HAP-1 (cell line): ENCODE results near the gene CFC1B.
"Not testable (repeated sequence)": the region's sequence is repeated elsewhere in the genome, so short reads cannot be mapped to it uniquely, and the experiment has no call there.

Experiments used
- DNase-seq, 2 experiments: peaks; one replicate each; pipeline ENCODE4 v3.0.0-alpha.2; 2016 to 2020; ENCODE audit warnings: low spot score in 2 of 2
- H3K27me3 ChIP-seq: fragments of 250-450 bp; sonication (Bioruptor Pico); 2 replicates; pipeline ENCODE4 v1.5.1; 2020; ENCODE audit warnings: low read depth, mild to moderate bottlenecking, moderate library complexity
- H3K36me3 ChIP-seq: fragments of 250-450 bp; sonication (Bioruptor Pico); replicated peaks from 2 replicates; pipeline ENCODE4 v1.5.1; 2020; ENCODE audit warnings: mild to moderate bottlenecking
- H3K4me1 ChIP-seq: fragments of 250-450 bp; sonication (Bioruptor Pico); 2 replicates; pipeline ENCODE4 v1.5.1; 2020; ENCODE audit warnings: mild to moderate bottlenecking
- H3K4me3 ChIP-seq: fragments of 250-450 bp; sonication (Bioruptor Pico); 2 replicates; pipeline ENCODE4 v1.5.1; 2020; ENCODE audit warnings: mild to moderate bottlenecking, moderate library complexity
- H3K9me3 ChIP-seq: fragments of 250-450 bp; sonication (Bioruptor Pico); 2 replicates; pipeline ENCODE4 v1.5.1; 2020; ENCODE audit warnings: mild to moderate bottlenecking, moderate library complexity
- in situ Hi-C: fragments of 300-500 bp; cut with MboI; formaldehyde crosslinking; loops from 3 replicates; pipeline ENCODE4 v1.14.3; 2020; ENCODE audit warnings: low sequenced_read_pairs, inconsistent platforms, mixed read lengths

CFC1B gene

DNA sequence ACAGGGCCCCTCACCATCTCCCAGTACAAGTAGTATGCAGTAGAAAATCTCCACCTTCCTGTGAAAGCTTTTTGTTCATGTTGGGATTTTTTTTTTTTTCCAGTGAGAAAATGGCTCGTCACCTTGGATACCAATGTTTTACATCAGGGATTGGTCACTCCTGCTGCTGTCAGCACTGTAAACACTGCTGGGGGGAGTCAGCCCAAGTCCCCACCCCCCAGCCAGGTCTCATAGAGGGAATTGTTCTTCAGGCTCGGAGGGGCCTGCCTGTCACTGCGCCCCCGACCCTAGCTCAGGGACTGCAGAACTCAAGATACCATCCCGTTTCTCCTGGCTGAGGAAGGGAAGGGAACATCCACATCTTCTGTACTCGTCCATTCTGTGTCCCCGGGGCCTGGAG, at the start of gene CFC1B:
Gene CFC1B, plus strand, starts transcription at position 231 of the 400 bp plus-strand sequence. CDS start 263 bp downstream, outside the sequence.
- H3K27me3 ChIP-seq, DNase-seq, H3K36me3 ChIP-seq, H3K4me3 ChIP-seq, in situ Hi-C loops, H3K9me3 ChIP-seq, H3K4me1 ChIP-seq: not testable (repeated sequence)

DNA sequence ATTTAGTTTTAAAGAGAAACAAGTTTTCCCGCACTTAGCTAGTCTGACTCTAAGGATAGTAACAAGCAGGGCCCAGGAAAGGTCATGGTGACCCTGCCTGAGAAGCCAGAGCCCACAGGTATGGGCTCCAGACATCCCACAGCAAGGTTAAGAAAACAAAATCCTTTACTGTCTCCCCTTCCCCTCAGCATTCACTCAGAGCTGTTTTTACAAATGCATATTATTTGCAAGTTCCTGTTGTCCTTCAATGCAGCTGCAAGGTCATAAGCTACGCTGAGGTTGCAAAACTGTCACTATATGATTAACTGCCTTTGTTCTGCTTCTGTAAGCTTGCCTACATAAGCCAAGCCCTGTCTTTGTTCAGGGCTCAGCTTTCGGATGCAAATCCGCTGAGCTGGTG, 29.9 kb upstream of the CFC1B start:
- H3K9me3 ChIP-seq, DNase-seq, H3K4me1 ChIP-seq, in situ Hi-C loops, H3K4me3 ChIP-seq, H3K36me3 ChIP-seq, H3K27me3 ChIP-seq: not testable (repeated sequence)

DNA sequence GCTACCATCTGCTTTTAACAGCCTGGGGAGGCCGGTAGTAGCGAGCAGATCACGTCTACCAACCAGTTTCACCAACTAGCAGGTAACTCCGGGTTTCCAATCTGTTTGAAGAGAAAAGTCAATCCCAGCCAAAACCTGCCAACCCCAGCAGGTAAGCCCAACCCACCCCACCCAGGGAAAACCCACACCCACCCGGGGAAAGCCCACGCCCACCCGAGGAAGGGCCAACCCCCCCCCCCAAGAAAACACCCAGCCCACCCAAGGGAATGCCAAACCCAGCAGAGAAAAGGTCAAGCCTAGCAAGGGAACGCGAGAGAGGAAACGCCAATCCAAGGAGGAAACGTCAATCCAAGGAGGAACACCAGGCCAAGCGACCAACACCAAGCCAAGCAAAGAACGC, 11.8 kb upstream of the CFC1B start, which contains the start of gene POTEI:
Gene POTEI, minus strand, starts transcription at position 101 of the 400 bp plus-strand sequence. Its CDS starts 93 bp downstream, at position 8.
- H3K9me3 ChIP-seq, H3K27me3 ChIP-seq, H3K4me3 ChIP-seq, in situ Hi-C loops, H3K4me1 ChIP-seq, DNase-seq, H3K36me3 ChIP-seq: not testable (repeated sequence)

DNA sequence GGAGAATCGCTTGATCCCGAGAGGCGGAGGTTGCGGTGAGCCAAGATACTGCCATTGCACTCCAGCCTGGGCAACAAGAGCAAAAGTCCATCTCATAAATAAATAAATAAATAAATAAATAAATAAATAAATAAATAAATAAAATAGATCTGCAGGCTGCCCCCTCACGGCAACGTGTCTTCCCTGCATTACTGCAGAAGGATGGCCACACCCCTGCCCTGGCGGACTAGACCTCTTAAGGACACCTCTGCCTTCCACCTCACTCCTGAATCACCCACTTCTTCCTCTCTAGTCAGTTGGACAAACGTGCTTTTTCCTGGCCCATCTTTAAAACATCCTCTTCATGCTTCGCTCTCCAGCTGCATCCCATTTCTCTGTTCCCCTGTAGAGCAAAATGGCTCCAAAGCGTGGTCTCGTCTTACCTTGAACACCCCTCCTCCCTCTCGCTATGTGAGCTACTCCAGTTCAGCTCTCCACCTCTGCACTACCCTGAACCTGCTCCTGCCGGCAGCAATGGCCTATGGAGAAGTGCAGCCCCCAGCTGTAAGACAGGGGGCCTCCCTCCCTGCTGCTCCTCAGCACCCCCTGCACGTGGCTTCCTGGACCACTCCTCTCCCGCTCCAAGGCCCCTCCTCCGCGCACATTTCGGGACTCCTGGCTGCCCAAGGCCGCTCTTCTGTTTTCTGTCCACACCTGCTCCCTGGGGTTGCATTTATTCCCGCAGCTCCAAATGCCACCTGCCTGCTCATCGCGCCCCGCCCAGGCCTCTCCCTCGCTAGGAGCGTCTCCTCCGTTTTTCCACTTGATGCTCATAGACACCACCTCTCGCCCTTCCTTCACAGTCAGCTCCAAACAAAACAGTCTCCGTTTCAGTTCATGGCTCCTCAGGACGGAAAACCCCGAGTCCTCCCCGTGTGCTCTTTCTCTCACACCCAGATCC, 9.9 kb upstream of the CFC1B start:
- H3K36me3 ChIP-seq, H3K27me3 ChIP-seq, in situ Hi-C loops, H3K9me3 ChIP-seq, H3K4me1 ChIP-seq, DNase-seq, H3K4me3 ChIP-seq: not testable (repeated sequence)

DNA sequence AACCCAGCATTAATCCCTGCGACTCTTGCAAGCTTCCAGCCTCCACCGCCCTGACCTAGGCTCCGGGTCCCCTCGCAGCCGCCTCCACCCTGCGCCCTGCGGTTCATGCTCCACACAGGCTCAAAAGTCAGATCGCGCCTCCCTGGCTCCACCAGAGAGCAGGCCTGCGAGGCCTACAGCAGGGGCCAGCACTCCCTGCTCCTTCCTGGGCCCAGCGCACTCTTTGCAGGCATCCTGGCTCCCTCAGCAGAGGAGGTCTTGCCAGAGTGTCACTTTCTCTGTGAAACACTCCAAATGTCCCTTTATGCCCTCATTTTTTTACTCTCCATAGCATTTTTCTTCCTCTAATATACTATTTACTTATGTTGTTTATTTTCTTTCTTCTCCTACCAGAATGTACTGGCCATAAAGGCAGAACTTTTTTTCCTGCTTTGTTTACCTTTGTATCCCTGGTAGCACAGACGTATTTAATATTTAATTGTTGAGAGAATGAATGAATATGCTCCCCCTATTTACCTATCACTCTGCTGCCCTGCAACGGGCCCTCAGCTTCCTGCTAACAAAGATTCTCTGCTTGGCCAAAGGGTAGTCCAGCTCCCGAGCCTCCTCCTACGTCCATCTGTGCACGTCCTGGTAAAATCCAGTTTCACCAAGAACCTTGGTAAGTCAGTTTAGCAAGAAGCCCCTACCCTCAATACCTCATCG, 9.1 kb upstream of the CFC1B start:
- in situ Hi-C loops, H3K4me1 ChIP-seq, H3K36me3 ChIP-seq, H3K4me3 ChIP-seq, H3K9me3 ChIP-seq, H3K27me3 ChIP-seq, DNase-seq: not testable (repeated sequence)

DNA sequence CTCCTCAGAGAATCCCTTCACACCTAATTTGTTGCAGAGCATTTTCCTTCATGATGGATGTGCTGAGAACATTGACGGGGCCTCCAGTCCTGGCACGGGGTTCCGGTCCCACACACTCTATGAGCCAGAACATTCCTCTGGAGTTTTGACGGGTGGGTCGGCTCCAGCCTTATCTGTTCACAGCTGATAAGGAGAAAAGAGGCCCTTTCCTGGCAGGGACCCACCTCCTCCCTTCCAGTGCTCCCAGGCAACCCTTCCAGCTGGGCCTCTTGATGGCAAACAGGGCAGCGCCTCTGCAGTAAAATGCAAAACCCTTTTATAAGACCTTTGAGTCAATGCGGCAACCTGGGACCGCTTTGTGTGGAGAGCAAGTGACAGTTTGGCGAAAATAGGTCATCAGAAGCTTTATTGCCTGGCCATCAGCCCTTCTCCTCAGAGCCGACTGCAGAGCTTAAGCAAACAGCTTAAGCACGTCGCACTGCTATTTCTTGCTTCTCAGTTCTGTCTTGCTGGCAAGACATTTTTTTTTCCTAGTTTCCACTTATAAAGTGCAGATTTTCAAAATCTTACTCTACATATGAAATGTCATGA, 2.4 kb upstream of the CFC1B start:
- H3K4me3 ChIP-seq, DNase-seq, H3K4me1 ChIP-seq, H3K36me3 ChIP-seq, H3K9me3 ChIP-seq, H3K27me3 ChIP-seq, in situ Hi-C loops: not testable (repeated sequence)

DNA sequence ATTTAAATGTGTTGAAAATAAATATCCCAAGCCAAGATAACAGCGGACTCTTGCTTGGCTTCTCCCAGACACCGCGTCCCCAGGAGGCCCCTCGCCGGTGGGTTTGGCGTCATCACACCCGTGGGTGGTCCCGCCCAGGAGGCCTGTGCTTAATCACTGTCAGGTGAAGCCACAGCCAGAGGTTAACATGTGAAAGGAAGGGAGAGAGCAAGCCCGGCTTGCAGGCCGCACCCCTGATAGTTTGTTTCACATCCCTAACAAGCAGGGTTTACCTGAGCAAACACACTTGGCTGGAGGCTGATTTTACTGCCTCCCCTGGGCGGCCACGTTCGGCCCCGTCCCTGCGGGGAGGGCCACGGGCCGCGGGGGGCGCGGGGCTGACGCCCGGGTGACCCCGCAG, 1.4 kb downstream of the CFC1B start:
- H3K4me1 ChIP-seq, H3K27me3 ChIP-seq, in situ Hi-C loops, H3K9me3 ChIP-seq, H3K4me3 ChIP-seq, DNase-seq, H3K36me3 ChIP-seq: not testable (repeated sequence)

DNA sequence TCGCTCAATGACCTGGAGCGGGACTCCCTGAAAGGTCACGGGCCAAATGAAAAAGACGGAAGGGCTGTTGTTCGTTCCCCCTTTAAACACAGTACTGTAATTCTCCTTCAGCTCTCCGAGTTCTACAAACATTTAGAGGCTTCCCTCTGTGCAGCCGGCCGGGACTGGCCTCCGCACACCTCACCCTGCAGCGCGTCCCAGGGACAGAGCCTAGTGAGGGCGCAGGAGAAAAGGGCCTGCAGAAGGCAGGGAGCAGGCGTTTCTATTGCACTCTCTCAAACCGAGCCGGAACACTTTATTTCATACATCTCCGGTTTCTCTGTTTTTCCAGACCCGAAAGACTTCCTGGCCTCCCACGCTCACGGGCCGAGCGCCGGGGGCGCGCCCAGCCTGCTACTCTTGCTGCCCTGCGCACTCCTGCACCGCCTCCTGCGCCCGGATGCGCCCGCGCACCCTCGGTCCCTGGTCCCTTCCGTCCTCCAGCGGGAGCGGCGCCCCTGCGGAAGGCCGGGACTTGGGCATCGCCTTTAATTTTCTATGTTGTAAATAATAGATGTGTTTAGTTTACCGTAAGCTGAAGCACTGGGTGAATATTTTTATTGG, 6.4 kb downstream of the CFC1B start:
- H3K27me3 ChIP-seq, H3K4me1 ChIP-seq, H3K36me3 ChIP-seq, in situ Hi-C loops, DNase-seq, H3K9me3 ChIP-seq, H3K4me3 ChIP-seq: not testable (repeated sequence)

DNA sequence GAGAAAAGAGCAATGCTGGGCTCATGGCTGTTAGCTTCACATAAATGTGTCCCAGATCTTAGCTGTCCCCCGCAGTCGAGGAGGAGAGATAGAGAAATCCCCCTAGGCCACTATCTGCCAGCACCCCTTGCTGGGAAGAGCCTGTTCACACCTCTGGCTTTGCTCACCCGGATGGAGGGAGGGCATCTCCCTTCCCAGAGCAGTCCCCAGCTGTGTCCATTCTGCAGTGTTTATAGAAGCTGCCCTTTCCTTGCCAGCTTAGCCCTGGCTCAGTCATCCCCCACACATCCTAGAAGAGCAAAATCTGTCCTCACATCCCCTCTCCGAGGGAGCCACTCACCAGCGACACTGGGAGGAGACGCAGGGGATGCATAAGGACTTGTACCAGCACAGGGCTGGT, 8.5 kb downstream of the CFC1B start:
- H3K4me1 ChIP-seq, H3K27me3 ChIP-seq, H3K4me3 ChIP-seq, in situ Hi-C loops, H3K9me3 ChIP-seq, DNase-seq, H3K36me3 ChIP-seq: not testable (repeated sequence)

DNA sequence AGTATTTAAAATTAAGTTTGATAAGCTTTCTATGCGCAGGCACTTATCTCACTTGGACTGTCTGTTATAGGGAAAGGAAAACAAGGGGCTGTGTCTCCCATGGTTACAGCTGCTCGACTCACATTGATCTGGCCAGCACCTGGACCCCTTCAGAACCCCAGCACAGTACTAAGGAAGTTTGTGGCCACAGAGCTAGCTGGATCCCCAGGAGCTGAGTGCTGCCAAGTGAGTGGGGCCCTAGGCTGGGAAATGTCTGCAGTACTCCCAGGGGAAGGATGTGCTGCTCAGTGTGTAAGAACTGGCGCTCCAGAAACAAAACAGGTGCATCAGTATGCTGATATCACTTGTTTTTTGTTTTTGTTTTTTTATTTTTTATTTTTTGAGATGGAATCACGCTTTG, 9.2 kb downstream of the CFC1B start:
- in situ Hi-C loops, H3K9me3 ChIP-seq, H3K4me1 ChIP-seq, H3K27me3 ChIP-seq, H3K36me3 ChIP-seq, DNase-seq, H3K4me3 ChIP-seq: not testable (repeated sequence)

DNA sequence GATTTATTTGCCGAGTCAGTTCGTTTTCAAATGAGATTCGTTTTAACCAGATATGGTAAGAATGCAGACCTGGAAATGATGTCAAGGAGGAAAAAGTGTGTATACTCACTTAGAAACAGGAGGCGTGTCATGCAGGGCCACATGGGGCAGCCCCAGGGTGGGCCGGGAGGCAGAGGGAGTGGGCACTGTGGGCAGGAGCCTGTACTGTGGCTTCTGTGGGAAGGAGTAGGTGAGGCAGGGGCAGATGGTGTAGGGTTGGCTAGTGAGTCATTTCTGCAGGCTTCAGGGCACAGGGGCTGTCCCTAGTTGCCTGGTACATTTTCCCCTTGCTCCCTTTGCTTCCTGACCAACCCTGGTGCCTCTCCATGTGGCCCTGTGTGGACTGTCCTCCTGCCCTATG, 10.2 kb downstream of the CFC1B start:
- H3K4me3 ChIP-seq, in situ Hi-C loops, H3K27me3 ChIP-seq, H3K9me3 ChIP-seq, H3K4me1 ChIP-seq, H3K36me3 ChIP-seq, DNase-seq: not testable (repeated sequence)

DNA sequence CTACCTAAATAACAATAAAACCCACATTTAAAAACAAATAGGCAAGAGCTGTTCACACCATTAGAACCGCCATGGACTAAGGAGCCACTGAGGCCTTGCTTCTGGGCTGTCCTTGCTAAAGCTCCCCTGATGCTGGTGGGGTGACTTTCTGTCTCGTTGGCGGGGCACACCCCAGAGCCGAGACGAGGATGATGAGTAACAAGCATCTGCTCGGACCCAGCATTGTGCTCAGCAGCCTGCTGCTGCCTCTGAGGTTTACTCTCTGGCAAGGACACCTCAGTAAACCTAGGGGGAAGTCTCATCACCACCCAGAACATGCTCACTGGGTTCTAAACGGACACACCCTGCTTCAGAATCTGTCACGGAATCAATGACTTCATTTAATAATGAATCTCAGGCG, 10.7 kb downstream of the CFC1B start:
- H3K9me3 ChIP-seq, in situ Hi-C loops, H3K36me3 ChIP-seq, DNase-seq, H3K4me3 ChIP-seq, H3K4me1 ChIP-seq, H3K27me3 ChIP-seq: not testable (repeated sequence)

DNA sequence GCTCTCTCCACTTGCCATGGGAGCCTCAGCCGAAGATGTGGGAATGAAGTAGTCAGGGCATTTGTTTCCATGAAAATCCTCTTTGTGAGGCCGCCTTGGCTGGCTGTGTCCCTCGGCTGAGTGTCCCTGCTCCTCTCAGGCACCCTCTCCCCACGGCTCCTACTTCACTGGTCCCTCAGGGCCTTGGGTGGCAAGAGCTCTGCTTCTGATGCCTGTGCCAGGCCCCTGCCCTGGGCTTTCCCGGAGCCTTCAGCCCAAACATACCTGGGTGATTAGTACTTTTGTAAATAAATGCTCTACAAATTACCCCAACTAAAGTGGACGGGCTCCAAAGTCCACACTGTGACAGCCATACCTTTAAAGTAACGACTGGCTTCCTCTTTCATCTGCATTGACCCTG, 15.6 kb downstream of the CFC1B start:
- H3K27me3 ChIP-seq, in situ Hi-C loops, H3K4me3 ChIP-seq, H3K9me3 ChIP-seq, DNase-seq, H3K36me3 ChIP-seq, H3K4me1 ChIP-seq: not testable (repeated sequence)

DNA sequence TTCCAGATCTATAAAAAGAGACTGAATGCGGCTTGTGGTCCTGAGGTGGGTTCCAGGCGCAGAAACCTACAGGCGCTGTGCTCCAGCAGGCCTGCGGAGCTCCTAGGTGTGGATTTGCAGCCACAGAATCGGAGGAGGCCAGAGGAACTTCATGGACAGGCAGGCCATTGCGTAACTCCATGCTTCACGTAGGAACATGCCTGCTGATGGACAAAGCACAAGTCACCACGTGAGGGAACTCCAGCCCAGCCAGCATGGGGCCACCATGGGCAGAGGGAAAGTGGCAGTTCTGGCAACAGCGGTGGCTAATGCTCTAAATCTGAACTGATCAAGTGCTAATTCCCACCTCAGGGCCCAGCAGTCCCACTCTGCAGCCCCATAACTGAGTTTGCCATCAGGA, 17.2 kb downstream of the CFC1B start:
- DNase-seq, H3K4me3 ChIP-seq, H3K36me3 ChIP-seq, H3K27me3 ChIP-seq, H3K4me1 ChIP-seq, H3K9me3 ChIP-seq, in situ Hi-C loops: not testable (repeated sequence)
